Right ventricle myocardium superior (tissue), 1 donor: ENCODE results near the gene ADAD1. TPM values are rescaled to one million over a fixed set of nuclear protein-coding genes. Genes with fewer than 3 reads are reported as not detected.

Experiments used
- ATAC-seq: fragments of 200-7000 bp; cut with Tn5 transposase; one replicate; pipeline ENCODE4 v1.9.1; 2020; ENCODE audit warnings: mild to moderate bottlenecking; ENCODE audit not compliant: poor library complexity
- DNase-seq: peaks from one replicate; pipeline ENCODE4 v3.0.0-alpha.2; 2020
- intact Hi-C: fragments of 100-400 bp; cut with DNase I; formaldehyde crosslinking; loops from one replicate; pipeline ENCODE4 v1.11.2; 2022
- total RNA-seq: library from RNA; stranded (reverse); fragmentation: NEBNext Ultra II Directional; extraction: Animal tissue kit (Norgen Biotek cat#: 25700); gene quantifications from one replicate; pipeline ENCODE4 v1.2.1, GENCODE V29; 2021
- donor health status: DM: no; HTN: yes; CAD: no; lungs with severe emphysema.

The ADAD1 gene
- total RNA-seq, 1 donor from 2014 or later, result not detected

DNA sequence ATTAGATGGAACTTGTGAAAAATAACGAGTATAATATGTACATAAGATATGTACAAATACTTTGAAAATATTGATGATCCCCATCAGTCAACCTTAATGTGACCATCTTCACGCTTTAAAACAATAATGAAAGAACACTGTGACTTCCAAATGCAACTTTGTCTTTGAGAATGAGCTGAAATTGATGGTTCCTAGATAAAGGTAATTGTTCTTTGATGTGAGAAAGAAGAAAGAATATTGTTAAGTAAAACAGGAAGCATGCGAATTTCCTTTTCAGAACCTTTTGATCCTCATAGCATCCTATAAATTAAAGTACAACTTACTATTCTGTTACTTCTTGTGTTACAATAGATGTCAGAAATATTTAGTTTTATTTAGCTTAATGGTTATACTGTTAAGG lies 55.5 kb downstream of the ADAD1 start:
- intact Hi-C loops, result no loop called here

GRCh38 chr4:122450847-122451246 lies 72.0 kb downstream of the ADAD1 start:
- no peak for DNase-seq
- intact Hi-C loops, result no loop called here
- no peak for ATAC-seq

More for the DNA sequence above, 55.5 kb downstream of the ADAD1 start:
- no peak for DNase-seq
- no peak for ATAC-seq

- ATAC-seq (no peak), DNase-seq (no peak)
- intact Hi-C loops, result no loop called here
These were observed 74.7 kb downstream of the ADAD1 start for GRCh38 chr4:122453384-122453995.

GRCh38 chr4:122456231-122457116 lies 77.7 kb downstream of the ADAD1 start, which contains the start of gene IL2:
Gene IL2, minus strand, starts transcription at chr4:122456725. Its CDS starts 285 bp downstream, at chr4:122456440.
- intact Hi-C loops, result no loop called here
- DNase-seq (no peak), ATAC-seq (no peak)

GRCh38 chr4:122458625-122459024 lies 79.8 kb downstream of the ADAD1 start:
- intact Hi-C loops, result no loop called here
- ATAC-seq (no peak), DNase-seq (no peak)

DNA sequence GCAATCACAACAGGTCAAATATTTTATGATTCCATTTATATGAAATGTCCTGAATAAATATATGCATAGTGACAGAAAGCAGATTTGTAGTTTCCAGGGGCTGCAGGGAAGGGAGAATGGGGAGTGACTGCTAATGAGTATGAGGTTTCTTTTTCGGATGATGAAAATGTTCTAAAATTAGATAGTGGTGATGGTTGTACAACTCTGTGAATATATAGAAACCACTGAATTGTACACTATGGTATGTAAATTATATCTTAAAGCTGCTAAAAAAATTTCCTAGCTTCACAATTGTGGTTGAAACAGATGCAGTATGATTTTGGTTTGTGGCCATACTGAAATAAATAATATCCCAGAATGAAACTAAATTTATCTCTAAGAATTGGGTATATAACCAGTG lies 90.6 kb downstream of the ADAD1 start:
- intact Hi-C loops, result no loop called here
- ATAC-seq, result no peak
- DNase-seq, result no peak

DNA sequence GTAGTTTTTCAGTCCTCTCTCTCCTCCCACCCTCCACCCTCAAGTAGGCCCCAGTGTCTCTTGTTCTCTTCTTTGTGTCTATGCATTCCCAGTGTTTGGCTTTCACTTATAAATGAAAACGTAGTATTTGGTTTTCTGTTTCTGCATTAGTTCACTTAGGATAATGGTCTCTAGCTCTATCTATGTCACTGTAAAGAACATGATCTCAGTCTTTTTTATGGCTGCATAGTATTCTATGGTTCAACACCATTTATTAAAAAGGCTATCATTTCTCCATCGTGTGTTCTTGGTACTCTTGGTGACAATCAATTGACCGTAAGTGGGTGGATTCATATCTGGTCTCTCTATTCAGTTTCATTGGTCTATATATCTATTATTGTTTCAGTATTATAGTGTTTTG lies 96.4 kb downstream of the ADAD1 start:
- no peak for DNase-seq
- ATAC-seq, result no peak
- intact Hi-C loops, result no loop called here

GRCh38 chr4:122476126-122476525 lies 97.3 kb downstream of the ADAD1 start:
- intact Hi-C loops, result no loop called here

DNA sequence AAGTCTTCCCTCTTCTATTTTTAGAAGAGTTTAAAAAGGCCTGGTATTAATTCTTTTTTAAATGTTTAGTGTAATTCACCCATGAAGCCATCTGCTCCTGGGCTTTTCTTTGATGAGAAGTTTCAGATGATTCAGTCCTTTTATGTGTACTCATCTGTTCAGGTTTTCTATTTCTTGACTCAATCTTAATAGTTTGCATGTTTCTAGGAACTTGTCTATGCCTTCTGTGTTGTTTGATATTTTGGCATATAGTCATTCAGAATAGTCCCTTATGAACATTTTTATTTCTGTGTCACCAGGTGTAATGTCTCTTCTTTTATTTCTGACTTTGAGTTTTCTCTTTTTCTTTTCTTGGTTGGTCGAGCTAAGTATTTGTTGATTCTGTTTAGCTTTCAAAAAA lies 97.9 kb downstream of the ADAD1 start:
- ATAC-seq, result no peak
- intact Hi-C loops, result no loop called here
- DNase-seq, result no peak

More at GRCh38 chr4:122476126-122476525, 97.3 kb downstream of the ADAD1 start:
- DNase-seq (no peak), ATAC-seq (no peak)

Other genes with a start within 250 kb of the ADAD1 start
- 30.5 TPM for gene BLTP1, start 226.7 kb upstream of the ADAD1 start, total RNA-seq
- not detected for gene IL2, start 77.7 kb downstream of the ADAD1 start, total RNA-seq
- gene IL21, start 242.1 kb downstream of the ADAD1 start, total RNA-seq, result not detected